Measurements from ENCODE around the gene CBFB.

DNA sequence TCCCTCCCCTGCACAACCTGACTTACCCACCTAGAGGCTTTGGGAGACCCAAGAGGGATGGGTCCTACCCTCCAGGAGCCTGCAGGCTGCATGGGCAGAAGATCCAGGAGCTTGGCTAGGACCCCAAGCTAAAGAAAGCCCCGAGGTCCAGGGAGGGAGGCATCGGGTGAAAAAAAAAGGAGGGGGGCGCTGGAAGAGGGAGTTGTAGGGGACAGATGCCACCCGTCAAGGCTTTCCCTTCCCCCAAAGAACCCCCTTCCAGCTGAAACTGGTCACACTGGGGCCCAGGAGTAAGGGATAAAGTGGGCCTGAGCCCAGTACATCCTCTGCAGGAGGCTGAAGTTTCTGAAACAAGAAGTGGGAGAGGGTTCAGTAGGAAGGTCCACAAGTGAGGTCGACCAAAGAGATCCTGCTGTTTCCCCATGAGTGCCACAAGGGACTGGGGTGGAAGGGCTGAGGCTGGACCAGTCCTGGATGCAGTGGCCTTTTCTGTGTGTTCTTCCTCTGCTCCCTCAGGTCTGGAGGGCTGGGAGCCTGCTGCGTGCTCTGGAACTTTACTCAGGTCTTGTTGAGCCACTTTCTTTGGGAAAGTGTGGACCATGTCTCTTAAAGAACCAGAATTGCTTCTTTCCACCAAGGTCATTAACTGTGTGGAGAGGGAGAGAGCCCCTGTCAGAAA, 14.2 kb upstream of the CBFB start:
- TF ChIP-seq POLR2A (IDR thresholded peaks at IDR 0.05) (no peak), POLR2AphosphoS5 (IDR thresholded peaks at IDR 0.05) (no peak), EP300 (IDR thresholded peaks at IDR 0.05) (no peak)
- TF ChIP-seq, protein P1, sequence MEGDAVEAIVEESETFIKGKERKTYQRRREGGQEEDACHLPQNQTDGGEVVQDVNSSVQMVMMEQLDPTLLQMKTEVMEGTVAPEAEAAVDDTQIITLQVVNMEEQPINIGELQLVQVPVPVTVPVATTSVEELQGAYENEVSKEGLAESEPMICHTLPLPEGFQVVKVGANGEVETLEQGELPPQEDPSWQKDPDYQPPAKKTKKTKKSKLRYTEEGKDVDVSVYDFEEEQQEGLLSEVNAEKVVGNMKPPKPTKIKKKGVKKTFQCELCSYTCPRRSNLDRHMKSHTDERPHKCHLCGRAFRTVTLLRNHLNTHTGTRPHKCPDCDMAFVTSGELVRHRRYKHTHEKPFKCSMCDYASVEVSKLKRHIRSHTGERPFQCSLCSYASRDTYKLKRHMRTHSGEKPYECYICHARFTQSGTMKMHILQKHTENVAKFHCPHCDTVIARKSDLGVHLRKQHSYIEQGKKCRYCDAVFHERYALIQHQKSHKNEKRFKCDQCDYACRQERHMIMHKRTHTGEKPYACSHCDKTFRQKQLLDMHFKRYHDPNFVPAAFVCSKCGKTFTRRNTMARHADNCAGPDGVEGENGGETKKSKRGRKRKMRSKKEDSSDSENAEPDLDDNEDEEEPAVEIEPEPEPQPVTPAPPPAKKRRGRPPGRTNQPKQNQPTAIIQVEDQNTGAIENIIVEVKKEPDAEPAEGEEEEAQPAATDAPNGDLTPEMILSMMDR (IDR thresholded peaks at IDR 0.05), result no peak
